GM18907 (cell line): Measurements from ENCODE around the gene NETO1.

Experiments used
- ATAC-seq: cut with Tn5 transposase; IDR thresholded peaks from one replicate; pipeline ENCODE4 v1.9.1; 2021; ENCODE audit warnings: mild to moderate bottlenecking, moderate library complexity; ENCODE audit not compliant: unreplicated experiment

Gene NETO1

GRCh38 chr18:72727776-72728175, 140.0 kb downstream of the NETO1 start:
- no peak for ATAC-seq

DNA sequence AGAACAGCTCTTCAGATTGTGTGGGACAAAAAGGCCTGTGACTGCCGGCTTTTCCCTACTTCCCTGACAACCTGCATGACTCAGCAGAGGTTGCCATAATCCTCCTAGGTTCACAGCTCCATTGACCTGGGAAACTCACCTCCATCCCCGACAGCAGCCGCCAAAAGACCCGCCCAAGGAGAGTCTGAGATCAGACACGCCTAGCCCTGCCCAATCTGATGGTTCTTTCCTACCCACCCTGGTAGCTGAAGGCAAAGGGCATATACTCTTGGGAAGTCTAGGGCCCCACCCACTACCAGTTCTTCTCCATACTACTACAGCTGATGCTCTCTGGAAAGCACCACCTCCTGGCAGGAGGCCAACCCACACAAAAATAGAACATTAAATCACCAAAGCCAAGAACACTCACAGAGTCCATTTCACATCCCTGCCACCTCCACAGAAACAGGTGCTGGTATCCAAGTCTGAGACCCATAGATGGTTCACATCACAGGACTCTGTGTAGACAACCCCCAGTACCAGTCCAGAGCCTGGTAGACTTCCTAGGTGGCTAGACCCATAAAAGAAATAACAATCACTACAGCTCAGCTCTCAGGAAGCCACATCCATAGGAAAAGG, 140.6 kb downstream of the NETO1 start:
- no peak for ATAC-seq

DNA sequence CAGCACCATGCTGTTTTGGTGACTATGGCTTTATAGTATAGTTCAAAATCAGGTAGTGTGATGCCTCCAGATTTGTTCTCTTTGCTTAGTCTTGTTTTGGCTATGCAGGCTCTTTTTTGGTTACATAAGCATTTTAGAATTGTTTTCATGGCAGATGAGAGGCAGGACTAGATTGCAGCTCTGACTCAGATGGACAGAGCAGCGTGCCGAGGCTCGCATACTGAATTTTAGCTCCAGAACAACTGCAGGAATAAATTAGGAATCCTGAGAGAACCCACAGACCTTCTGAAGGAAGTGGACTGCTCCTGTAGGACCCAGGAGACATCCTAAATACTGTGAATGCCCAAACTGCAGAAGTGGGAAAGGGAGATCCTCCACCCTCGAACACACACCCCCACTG, 141.6 kb downstream of the NETO1 start:
- ATAC-seq: no peak

DNA sequence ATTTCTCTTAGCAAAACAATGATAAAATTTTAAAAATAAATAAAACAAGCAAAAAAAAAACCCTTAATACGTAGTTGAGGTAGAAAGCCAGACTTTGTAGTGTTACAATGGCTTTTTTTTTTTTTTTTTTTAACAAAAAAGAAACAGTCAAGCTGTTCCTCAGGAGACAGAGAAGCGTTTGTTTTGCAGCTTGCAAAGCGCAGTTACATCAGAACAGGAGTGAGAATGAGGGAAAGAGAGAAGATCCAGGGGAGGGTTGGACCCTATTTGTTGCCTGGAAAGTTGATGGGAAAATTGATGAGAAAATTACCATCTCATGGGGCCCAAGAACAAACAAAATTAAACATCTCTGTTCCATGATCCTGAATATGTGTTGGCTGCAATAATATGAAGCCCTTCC, 146.5 kb downstream of the NETO1 start:
- no peak for ATAC-seq

DNA sequence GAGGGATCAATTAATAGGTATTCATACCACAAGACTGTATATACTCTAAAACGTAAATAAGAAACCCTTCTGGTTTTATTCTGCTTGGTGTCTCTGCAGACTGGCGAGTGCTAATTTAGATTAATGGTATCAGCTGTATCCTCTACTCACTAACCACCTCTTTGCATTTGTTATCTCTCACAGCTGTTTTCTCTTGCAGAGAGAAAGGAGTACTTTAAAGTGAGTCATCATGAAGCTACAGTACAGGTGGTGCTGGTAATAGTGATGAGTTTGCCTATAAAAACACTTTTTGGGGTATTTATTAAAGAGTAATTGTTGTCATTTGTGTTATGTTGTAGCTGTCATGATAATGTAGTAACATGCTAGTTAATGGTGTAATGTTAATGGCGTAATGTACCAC, 147.7 kb downstream of the NETO1 start:
- ATAC-seq: no peak

DNA sequence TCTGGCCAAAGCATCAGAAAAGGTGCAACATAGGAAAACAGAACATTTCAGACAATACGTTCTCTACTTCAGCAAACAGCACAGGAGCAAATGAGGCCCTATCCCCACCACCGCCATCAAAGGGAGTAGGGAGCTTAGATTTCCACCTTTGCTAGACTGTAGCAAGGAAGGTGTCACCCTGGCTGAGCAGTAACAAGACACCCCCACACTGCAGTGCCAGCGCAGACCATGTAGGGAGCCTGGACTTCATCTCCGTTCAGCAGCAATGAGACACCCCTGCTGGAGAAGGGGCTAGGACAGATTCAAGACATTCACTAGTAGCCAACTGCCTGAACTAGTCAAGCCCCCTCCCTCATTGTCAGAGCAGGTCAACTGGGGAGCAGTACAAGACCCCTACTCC, 163.6 kb downstream of the NETO1 start:
- ATAC-seq: no peak

- no peak for ATAC-seq
Observed at GRCh38 chr18:72700961-72701710, 166.7 kb downstream of the NETO1 start.

DNA sequence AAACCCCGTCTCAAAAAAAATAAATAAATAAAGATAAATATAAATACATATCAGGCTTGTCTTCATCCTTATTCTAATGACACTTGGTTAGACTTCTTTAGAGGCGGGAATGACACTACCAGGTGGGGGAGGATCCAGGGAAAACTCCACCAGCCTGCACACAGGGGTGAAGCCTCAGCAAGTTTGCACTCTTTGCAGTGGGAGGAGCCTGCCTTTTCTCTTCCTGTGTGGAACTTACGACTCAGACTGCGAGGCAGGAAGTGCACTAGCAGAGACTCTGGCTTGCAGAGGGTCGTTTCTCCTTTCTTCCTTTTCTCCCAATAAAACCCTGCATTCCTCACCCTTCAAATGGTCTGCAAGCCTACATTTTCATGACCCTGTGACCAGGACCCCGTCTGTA, 170.1 kb downstream of the NETO1 start:
- no peak for ATAC-seq

DNA sequence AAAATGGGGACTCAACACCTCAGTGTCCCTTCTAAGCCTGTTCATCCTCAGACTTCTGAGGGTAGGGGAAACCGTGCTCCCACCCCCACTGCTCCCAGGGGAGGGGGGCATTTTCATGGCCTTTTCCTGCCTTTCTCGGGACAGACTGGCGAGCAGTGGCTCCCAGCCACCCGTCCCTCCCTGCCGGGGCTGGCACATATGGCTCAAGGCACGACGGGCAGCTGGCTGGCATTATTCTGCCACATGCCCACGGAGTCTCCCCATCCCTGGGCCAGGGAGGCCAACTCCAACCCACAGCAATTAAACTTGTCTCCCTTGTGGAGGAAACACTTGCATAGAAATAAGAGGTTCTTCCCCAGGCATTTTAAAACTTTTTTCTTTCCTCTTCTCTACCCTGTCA, 175.2 kb downstream of the NETO1 start:
- ATAC-seq: no peak
